ENCODE results near the gene PCMT1.
"Not testable (repeated sequence)": the region's sequence is repeated elsewhere in the genome, so short reads cannot be mapped to it uniquely, and the experiment has no call there.

DNA sequence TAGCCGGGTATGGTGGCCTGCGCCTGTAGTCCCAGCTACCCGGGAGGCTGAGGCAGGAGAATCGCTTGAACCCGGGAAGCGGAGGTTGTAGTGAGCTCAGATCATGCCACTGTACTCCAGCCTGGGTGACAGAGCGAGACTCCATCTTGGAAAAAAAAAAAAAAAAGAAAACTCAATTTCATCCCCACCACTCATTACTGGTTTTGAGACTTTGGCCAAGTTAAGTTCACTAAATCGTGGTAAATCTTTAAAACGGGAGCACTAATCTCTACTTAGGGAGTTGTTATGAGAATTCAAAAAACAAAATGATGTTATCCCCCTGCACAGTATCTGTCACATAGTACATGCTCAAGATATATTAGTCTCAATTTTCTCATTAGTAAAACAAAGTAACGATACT lies 4.3 kb upstream of the PCMT1 start:
- TF ChIP-seq, protein P1, sequence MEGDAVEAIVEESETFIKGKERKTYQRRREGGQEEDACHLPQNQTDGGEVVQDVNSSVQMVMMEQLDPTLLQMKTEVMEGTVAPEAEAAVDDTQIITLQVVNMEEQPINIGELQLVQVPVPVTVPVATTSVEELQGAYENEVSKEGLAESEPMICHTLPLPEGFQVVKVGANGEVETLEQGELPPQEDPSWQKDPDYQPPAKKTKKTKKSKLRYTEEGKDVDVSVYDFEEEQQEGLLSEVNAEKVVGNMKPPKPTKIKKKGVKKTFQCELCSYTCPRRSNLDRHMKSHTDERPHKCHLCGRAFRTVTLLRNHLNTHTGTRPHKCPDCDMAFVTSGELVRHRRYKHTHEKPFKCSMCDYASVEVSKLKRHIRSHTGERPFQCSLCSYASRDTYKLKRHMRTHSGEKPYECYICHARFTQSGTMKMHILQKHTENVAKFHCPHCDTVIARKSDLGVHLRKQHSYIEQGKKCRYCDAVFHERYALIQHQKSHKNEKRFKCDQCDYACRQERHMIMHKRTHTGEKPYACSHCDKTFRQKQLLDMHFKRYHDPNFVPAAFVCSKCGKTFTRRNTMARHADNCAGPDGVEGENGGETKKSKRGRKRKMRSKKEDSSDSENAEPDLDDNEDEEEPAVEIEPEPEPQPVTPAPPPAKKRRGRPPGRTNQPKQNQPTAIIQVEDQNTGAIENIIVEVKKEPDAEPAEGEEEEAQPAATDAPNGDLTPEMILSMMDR (optimal IDR thresholded peaks at IDR 0.05 in 1 of 3, IDR thresholded peaks at IDR 0.05 in 1 of 3, conservative IDR thresholded peaks at IDR 0.05 in 1 of 3; ENCODE audit: extremely low read depth in 1 of 3, insufficient read depth in 2 of 3, low read length in 3 of 3), result not testable (repeated sequence)
- TF ChIP-seq EZH2 (IDR thresholded peaks at IDR 0.05; ENCODE audit: low read length), result not testable (repeated sequence)
